Urothelium cell line (cell line): ENCODE measurements around the gene ST7L.
"Not testable (repeated sequence)": the region's sequence is repeated elsewhere in the genome, so short reads cannot be mapped to it uniquely, and the experiment has no call there.

Experiments used
- DNase-seq: peaks from one replicate; pipeline ENCODE4 v3.0.0; 2011; ENCODE audit warnings: low spot score, mixed read lengths
- FAIRE-seq: peaks from 2 replicates; lab custom pipeline; 2011; peaks lifted over from hg19 to GRCh38; lab: Jason Lieb, UNC

ST7L gene

DNA sequence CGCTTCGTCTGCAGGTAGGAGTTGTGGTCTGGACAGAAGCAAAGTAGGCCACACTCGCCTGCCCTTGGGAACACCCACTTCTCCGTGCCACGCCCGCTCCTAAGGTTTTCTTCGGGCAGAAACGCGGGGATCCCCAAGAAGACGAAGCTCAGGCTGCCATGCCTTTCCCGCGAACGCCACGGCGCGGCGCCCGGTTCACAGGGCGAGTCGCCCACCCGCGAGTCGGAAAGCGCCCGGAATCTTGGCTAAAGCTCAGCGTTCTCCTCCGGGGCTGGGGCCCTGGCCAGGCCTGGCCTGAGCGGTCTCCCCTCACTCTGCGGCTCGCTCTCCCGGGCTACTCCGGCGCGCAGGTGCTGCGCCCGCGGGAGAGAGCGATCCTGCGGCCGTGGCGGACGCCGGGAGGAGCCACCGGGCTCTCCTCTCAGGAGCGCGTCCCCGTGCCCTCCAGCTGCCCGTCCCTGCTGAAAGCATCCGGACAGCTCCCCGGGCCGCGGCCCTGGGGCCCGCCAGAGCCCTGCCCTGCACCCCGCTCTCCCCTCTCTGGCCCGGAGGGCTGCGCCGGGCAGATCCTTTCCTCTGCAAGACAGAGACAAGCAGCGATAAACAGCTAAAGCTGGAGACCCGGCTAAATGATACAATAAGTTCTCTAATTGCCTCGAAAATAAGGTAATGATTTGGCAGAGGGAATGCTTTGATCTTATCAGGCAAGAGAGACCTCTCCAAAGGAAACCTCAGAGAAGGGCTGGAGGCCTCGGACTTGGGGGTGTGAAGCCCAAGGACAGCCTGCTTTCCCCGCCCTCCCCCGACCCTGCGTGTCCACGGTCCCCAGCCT lies 116.9 kb downstream of the ST7L start:
- DNase-seq: no peak
- no peak for FAIRE-seq

DNA sequence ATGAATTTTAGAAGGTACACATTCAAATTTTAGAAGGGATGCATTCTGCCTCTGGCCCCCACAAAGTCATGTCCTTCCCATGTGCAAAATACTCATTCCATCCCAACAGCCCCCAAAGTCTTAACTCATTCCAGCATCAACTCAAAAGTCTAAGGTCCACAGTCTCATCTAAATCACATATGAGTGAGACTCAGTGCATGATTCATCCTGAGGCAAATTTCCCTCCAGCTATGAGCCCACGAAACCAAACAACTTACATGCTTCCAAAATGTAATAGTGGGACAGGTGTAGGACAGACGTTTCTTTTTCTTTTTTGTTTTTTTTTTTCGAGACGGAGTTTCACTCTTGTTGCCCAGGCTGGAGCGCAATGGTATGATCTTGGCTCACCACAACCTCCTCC lies 122.7 kb downstream of the ST7L start:
- FAIRE-seq: peak; percentile 40
- DNase-seq: no peak

DNA sequence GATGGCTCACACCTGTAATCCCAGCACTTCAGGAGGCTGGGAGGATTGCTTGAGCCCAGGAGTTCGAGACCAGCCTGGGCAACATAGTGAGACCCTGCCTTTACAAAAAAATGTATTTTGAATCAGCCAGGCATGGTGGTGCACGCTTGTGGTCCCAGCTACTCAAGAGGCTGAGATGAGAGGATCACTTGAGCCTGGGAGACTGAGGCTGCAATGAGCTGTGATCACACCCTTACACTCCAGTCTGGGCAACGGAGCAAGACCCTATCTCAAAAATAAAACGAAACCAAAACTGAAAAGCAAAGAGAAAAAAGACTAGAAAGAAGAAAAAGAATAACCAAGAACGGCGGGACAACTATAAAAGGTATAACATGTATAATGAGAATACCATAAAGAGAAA lies 125.6 kb downstream of the ST7L start:
- DNase-seq: no peak
- FAIRE-seq: no peak

DNA sequence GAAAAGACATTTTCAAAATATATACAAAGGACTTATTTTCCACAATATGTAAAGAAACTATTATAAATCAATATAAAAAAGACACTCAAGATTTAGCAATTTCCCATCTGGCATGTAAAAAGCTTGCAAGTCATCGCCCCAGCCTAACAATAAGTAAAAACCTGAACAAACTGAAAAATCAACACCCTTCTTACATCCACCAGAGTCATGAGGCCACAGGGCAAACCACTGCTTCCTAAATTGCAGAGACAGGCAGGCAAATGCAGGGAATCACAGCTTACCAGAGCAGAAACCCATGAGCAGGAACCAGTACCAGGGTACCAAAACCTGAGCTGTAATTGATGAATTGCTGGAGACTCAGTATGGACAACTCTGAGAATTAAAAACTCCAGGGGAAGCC lies 126.9 kb downstream of the ST7L start:
- FAIRE-seq (no peak), DNase-seq (no peak)

DNA sequence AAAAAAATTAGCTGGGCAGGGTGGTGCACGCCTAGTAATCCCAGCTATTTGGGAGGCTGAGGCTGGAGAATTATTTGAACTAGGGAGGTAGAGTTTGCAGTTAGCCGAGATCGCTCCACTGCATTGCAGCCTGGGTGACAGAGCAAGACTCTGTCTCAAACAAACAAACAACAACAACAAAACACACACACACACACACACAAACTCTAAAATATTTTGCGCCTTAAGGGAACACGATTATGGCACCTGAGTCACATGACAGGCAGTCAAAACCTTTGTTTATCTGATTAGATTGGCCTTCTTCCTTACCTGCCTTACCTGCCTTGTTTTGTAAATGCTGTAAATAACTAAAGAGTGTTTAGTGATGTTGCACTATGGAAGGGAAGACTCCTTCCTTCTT lies 130.8 kb downstream of the ST7L start:
- FAIRE-seq (no peak), DNase-seq (no peak)

DNA sequence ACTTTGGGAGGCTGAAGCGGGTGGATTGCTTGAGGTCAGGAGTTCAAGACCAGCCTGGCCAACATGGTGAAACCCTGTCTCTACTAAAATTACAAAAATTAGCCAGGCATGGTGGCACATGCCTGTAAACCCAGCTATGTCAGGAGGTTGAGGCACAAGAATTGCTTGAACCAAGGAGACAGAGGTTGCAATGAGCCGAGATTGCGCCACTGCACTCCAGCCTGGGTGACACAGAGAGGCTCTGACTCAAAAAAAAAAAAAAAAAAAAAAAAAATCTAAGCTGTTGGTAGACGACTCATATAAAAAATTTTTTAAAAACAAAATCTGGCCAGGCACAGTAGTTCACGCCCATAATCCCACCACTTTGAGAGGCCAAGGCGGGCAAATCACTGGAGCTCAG lies 131.3 kb downstream of the ST7L start:
- DNase-seq, FAIRE-seq: not testable (repeated sequence)

DNA sequence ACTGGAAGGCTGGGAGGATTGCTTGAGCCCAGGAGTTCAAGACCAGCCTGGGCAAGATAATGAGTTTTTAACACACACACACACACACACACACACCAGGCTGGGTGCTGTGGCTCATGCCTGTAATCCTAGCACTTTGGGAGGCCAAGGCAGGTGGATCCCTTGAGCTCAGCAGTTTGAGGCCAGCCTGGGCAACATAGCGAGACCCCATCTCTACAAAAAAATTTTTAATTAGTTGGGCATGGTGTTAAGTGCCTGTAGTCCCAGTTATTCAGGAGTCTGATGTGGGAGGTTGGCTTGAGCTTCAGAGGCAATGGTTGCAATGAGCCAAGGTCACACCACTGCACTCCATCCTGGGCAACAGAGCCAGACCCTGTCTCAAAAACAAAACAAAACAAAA lies 132.9 kb downstream of the ST7L start:
- not testable (repeated sequence) for FAIRE-seq, DNase-seq

DNA sequence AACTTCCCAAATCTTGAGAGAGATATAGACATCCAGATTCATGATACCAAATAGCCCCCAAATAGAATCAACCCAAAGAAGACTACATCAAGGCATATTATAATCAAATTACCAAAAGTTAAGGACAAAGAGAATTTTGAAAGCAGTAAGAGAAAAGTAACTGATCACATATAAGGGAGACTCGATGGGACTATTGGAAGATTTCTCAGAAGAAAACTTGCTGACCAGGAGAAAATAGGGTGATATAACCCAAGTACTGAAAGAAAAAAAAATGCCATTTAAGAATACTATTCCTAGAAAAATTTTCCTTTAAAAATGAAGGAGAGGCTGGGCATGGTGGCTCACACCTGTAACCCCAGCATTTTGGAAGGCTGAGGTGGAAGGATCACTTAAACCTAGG lies 140.6 kb downstream of the ST7L start:
- FAIRE-seq: no peak
- DNase-seq: no peak

DNA sequence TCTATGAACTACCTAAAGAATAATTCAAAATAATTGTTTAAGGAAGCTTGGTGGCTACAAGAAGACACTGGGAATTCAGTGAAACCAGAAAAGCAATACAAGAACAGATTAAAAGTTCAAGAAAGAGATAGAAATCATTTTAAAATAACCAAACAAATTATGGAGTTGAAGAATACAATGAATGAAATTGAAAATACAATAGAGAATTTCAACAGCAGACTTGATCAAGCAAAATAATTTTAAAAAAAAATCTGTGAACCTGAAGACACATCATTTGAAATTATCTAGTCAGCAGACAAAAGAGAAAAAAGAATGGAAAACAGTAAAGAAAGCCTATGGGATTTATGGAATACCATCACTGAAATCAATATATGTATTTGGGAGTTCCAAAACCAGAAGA lies 141.4 kb downstream of the ST7L start:
- no peak for DNase-seq
- no peak for FAIRE-seq
